Spleen (tissue), 11 donors: ENCODE results near the gene DNAJC17. TPM values are rescaled to one million over a fixed set of nuclear protein-coding genes. Genes with fewer than 3 reads are reported as not detected.

Experiments
- DNase-seq: peaks from one replicate; pipeline ENCODE4 v3.0.0-alpha.2; 2020
- H3K27ac ChIP-seq, 8 donors: fragments of 200-600 bp; sonication (generic) in 7 of 8; 1 replicate in 4 of 8; 2 replicates in 4 of 8; pipeline versions ENCODE4 v1.5.0 to v1.8.0; 2016 to 2021; ENCODE audit warnings: inconsistent platforms in 4 of 8, mild to moderate bottlenecking in 4 of 8, moderate library complexity in 1 of 8
- H3K27me3 ChIP-seq, 7 donors: fragments of 200-600 bp; sonication (generic) in 6 of 7; replicated peaks in 1 of 7; 1 replicate in 4 of 7; 2 replicates in 3 of 7; pipeline versions ENCODE4 v1.5.0 to v1.8.0; 2016 to 2021; ENCODE audit warnings: inconsistent platforms in 3 of 7, mild to moderate bottlenecking in 1 of 7
- H3K36me3 ChIP-seq, 6 donors: fragments of 200-600 bp; sonication (generic) in 5 of 6; 1 replicate in 4 of 6; 2 replicates in 2 of 6; pipeline versions ENCODE4 v1.5.0 to v1.8.0; 2016 to 2021; ENCODE audit warnings: inconsistent platforms in 2 of 6
- H3K4me1 ChIP-seq, 6 donors: fragments of 200-600 bp; sonication (generic) in 5 of 6; 1 replicate in 3 of 6; 2 replicates in 3 of 6; pipeline versions ENCODE4 v1.5.0 to v1.8.0; 2016 to 2021; ENCODE audit warnings: inconsistent platforms in 3 of 6
- H3K4me3 ChIP-seq, 8 donors: fragments of 200-600 bp; sonication (generic) in 7 of 8; 1 replicate in 4 of 8; 2 replicates in 4 of 8; pipeline versions ENCODE4 v1.5.0 to v1.8.0; 2016 to 2021; ENCODE audit warnings: inconsistent platforms in 4 of 8, mild to moderate bottlenecking in 4 of 8, moderate library complexity in 2 of 8
- H3K9me3 ChIP-seq, 8 donors: fragments of 200-600 bp; sonication (generic) in 7 of 8; 1 replicate in 4 of 8; 2 replicates in 4 of 8; pipeline versions ENCODE4 v1.5.0 to v1.8.0; 2016 to 2021; ENCODE audit warnings: inconsistent platforms in 4 of 8
- CTCF ChIP-seq, 11 experiments: fragments of 200-600 bp in 7 of 11; fragments of 450-650 bp in 4 of 11; sonication (generic) in 4 of 11; IDR thresholded peaks in 8 of 11; conservative IDR thresholded peaks in 3 of 11; 1 replicate in 7 of 11; 2 replicates in 4 of 11; pipeline versions ENCODE4 v1.4.0 to v1.8.0; 2016 to 2021; ENCODE audit warnings: antibody characterized with exemption in 11 of 11, inconsistent platforms in 4 of 11, mild to moderate bottlenecking in 1 of 11
- POLR2A ChIP-seq, 3 donors: fragments of 450-650 bp; IDR thresholded peaks; one replicate each; pipeline ENCODE4 v1.5.1; 2017; ENCODE audit warnings: antibody characterized with exemption in 3 of 3, mild to moderate bottlenecking in 1 of 3
- POLR2AphosphoS5 ChIP-seq, 3 donors: sonication (generic); formaldehyde crosslinking; IDR thresholded peaks; one replicate each; pipeline ENCODE4 v1.5.1; 2017; ENCODE audit warnings: antibody characterized with exemption in 3 of 3
- WGBS, 5 donors: extraction: QIAGEN DNeasy Blood & Tissue Kit in 3 of 5; methylation state at CpG; one replicate each; pipeline versions ENCODE4 v1.1.5 to v1.1.7; 2013 to 2018; 5-methylcytosine and 5-hydroxymethylcytosine counted together
- intact Hi-C: fragments of 100-400 bp; cut with DNase I; formaldehyde crosslinking; loops from one replicate; pipeline ENCODE4 v1.15.0; 2023; ENCODE audit warnings: low total_unique reads
- polyA plus RNA-seq, 3 donors: library from polyadenylated mRNA; stranded (reverse); fragments of 200-250 nt; gene quantifications; one replicate each; pipeline ENCODE4 v1.2.1, GENCODE V29; 2013
- total RNA-seq, 7 donors: library from RNA; depleted of rRNA in 3 of 7; stranded (reverse); fragments of >200 nt in 3 of 7; fragmentation: NEBNext Ultra II Directional in 4 of 7; extraction: Animal tissue kit (Norgen Biotek cat#: 25700) in 4 of 7; gene quantifications; one replicate each; pipeline versions ENCODE4 v1.1.0 to v1.2.1, GENCODE V29; 2016 to 2021
- donor health status: healthy with polysubstance abuse.
- donor health status: DM: no; HTN: no; CAD: no; lungs with moderate emphysema.
- donor health status: DM: no; HTN: no; CAD: no.
- donor health status: Bipolar disorder and iron deficiency.
- donor health status: healthy.
- donor health status: DM: no; HTN: no; CAD: no.
- donor health status: DM: yes; HTN: yes; CAD: no.

The DNAJC17 gene
- total and polyA plus RNA-seq, 10 donors: 16.2 to 61.5 (median 44.7) TPM

- H3K27ac ChIP-seq: peak overlapping the region in 5 of 8 donors; percentile 43 to 80 (median 70)
These were observed 39.6 kb upstream of the DNAJC17 start for GRCh38 chr15:40846841-40847222.

GRCh38 chr15:40845511-40846284 is 38.4 kb upstream of the DNAJC17 start:
- H3K4me3 ChIP-seq: peak overlapping the region in 1 of 8 donors; percentile 96
- no peaks in the 10 kb centered on the region for H3K9me3 ChIP-seq
- WGBS, 5 donors: 84 to 94% (median 89%) methylated on average over 8 of the region's 8 CpGs
- peaks cover 17 to 50% (median 46%) of the 10 kb centered on the region in 6 donors for H3K4me1 ChIP-seq
- intact Hi-C loops: no loop called here
- H3K27me3 ChIP-seq: peaks cover 0 to 29% (median 16%) of the 10 kb centered on the region in 7 donors
- TF ChIP-seq POLR2AphosphoS5 (IDR thresholded peaks at IDR 0.05) (no peak), POLR2A (IDR thresholded peaks at IDR 0.05) (no peak), CTCF (IDR thresholded peaks at IDR 0.05 in 8 of 11, conservative IDR thresholded peaks at IDR 0.05 in 3 of 11) (no peak)
- peak; percentile 39 for DNase-seq
- H3K36me3 ChIP-seq: peaks cover 0 to 2% (median 0%) of the 10 kb centered on the region in 6 donors
- H3K27ac ChIP-seq: peak overlapping the region in 1 of 8 donors; percentile 80

More at GRCh38 chr15:40846841-40847222, 39.6 kb upstream of the DNAJC17 start:
- TF ChIP-seq POLR2AphosphoS5 (IDR thresholded peaks at IDR 0.05) (no peak), POLR2A (IDR thresholded peaks at IDR 0.05) (no peak), CTCF (IDR thresholded peaks at IDR 0.05 in 8 of 11, conservative IDR thresholded peaks at IDR 0.05 in 3 of 11) (no peak)
- peaks cover 17 to 50% (median 46%) of the 10 kb centered on the region in 6 donors for H3K4me1 ChIP-seq
- DNase-seq: peak; percentile 41
- H3K27me3 ChIP-seq: peaks cover 0 to 29% (median 16%) of the 10 kb centered on the region in 7 donors
- intact Hi-C loops: no loop called here
- peak overlapping the region in 1 of 8 donors; percentile 33 for H3K4me3 ChIP-seq
- H3K9me3 ChIP-seq: no peaks in the 10 kb centered on the region
- H3K36me3 ChIP-seq: peaks cover 0 to 3% (median 0%) of the 10 kb centered on the region in 6 donors

GRCh38 chr15:40845036-40845435 is 37.8 kb upstream of the DNAJC17 start:
- TF ChIP-seq CTCF (IDR thresholded peaks at IDR 0.05 in 8 of 11, conservative IDR thresholded peaks at IDR 0.05 in 3 of 11): no peak
- H3K4me1 ChIP-seq: peaks cover 17 to 50% (median 46%) of the 10 kb centered on the region in 6 donors
- H3K9me3 ChIP-seq: no peaks in the 10 kb centered on the region
- no peak overlapping the region for H3K27ac ChIP-seq
- 32 to 60% (median 53%) methylated on average over 12 of the region's 12 CpGs for WGBS, 5 donors
- DNase-seq: no peak
- peaks cover 0 to 29% (median 16%) of the 10 kb centered on the region in 7 donors for H3K27me3 ChIP-seq
- intact Hi-C loops: no loop called here
- no peaks in the 10 kb centered on the region for H3K36me3 ChIP-seq
- peak overlapping the region; percentile 66 to 96 (median 74) for H3K4me3 ChIP-seq

- Histone ChIP-seq H3K4me3 (peak overlapping the region; percentile 66 to 96 (median 74)), H3K27ac (peak overlapping the region in 3 of 8 donors; percentile 15 to 46 (median 35)), H3K27me3 (peaks cover 0 to 29% (median 16%) of the 10 kb centered on the region in 7 donors), H3K4me1 (peaks cover 17 to 50% (median 46%) of the 10 kb centered on the region in 6 donors), H3K36me3 (no peaks in the 10 kb centered on the region), H3K9me3 (no peaks in the 10 kb centered on the region)
- intact Hi-C loops: no loop called here
- peak; percentile 86 for DNase-seq
- TF ChIP-seq POLR2A (IDR thresholded peaks at IDR 0.05) (no peak), CTCF (IDR thresholded peaks at IDR 0.05 in 8 of 11, conservative IDR thresholded peaks at IDR 0.05 in 3 of 11) (no peak), POLR2AphosphoS5 (IDR thresholded peaks at IDR 0.05) (no peak)
- WGBS, 5 donors: 1 to 2% (median 1%) methylated on average over 25 to 28 of the region's 28 CpGs
These were observed 37.4 kb upstream of the DNAJC17 start for GRCh38 chr15:40844696-40845030.
